HG02642 (cell line): ENCODE measurements around the gene ICAM5.

Experiments
- ATAC-seq: cut with Tn5 transposase; IDR thresholded peaks from one replicate; pipeline ENCODE4 v1.9.1; 2021; ENCODE audit warnings: mild to moderate bottlenecking; ENCODE audit not compliant: unreplicated experiment, poor library complexity

ICAM5 gene

DNA sequence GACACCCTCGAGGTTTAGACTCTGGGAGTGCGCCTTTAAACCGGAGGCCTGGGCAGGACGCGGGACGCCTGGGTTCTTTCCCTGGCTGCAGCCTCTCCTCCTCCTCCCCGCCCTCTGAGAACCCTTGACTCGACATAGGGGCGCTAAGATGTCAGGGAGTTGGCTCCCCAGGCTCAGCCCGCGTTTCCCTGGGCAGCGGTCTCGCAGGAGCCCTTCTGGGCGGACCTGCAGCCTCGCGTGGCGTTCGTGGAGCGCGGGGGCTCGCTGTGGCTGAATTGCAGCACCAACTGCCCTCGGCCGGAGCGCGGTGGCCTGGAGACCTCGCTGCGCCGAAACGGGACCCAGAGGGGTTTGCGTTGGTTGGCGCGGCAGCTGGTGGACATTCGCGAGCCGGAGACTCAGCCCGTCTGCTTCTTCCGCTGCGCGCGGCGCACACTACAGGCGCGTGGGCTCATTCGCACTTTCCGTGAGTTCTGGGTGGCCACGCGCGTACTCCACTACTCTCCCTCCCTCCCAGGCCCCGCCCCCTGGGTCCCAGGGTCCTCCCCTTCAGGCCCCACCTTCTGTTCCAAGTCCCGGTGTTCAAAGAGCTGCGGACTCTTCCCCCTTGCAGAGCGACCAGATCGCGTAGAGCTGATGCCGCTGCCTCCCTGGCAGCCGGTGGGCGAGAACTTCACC, 1.3 kb downstream of the ICAM5 start:
- ATAC-seq = no peak

DNA sequence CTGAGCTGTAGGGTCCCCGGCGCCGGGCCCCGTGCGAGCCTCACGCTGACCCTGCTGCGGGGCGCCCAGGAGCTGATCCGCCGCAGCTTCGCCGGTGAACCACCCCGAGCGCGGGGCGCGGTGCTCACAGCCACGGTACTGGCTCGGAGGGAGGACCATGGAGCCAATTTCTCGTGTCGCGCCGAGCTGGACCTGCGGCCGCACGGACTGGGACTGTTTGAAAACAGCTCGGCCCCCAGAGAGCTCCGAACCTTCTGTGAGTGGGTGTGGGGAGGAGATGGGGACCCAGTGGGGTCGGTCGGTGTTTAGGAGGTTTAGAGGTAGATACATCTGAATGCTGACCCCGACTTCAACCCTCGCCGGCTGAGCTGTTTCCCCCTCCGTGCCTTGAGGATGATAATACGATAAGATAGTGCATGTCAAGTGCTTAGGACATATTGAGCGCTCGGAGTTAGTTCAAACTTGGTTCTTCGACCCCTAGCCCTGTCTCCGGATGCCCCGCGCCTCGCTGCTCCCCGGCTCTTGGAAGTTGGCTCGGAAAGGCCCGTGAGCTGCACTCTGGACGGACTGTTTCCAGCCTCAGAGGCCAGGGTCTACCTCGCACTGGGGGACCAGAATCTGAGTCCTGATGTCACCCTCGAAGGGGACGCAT, 1.9 kb downstream of the ICAM5 start:
- ATAC-seq = no peak

DNA sequence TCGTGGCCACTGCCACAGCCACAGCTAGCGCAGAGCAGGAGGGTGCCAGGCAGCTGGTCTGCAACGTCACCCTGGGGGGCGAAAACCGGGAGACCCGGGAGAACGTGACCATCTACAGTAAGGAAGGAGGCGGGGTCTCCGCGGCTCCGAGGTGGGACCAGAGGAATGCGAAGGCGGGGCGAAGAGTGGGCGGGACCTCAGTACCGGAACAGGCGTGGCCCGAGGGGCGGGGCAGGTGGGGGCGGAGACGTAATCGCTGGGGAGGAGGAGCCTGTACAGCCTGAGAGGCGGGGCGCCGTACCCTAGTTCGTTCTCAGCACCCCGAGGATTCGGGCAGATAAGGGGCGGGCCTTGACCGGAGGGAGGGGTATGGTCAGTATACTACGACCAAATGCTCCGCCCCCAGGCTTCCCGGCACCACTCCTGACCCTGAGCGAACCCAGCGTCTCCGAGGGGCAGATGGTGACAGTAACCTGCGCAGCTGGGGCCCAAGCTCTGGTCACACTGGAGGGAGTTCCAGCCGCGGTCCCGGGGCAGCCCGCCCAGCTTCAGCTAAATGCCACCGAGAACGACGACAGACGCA, 2.5 kb downstream of the ICAM5 start:
- ATAC-seq = peak; percentile 58

DNA sequence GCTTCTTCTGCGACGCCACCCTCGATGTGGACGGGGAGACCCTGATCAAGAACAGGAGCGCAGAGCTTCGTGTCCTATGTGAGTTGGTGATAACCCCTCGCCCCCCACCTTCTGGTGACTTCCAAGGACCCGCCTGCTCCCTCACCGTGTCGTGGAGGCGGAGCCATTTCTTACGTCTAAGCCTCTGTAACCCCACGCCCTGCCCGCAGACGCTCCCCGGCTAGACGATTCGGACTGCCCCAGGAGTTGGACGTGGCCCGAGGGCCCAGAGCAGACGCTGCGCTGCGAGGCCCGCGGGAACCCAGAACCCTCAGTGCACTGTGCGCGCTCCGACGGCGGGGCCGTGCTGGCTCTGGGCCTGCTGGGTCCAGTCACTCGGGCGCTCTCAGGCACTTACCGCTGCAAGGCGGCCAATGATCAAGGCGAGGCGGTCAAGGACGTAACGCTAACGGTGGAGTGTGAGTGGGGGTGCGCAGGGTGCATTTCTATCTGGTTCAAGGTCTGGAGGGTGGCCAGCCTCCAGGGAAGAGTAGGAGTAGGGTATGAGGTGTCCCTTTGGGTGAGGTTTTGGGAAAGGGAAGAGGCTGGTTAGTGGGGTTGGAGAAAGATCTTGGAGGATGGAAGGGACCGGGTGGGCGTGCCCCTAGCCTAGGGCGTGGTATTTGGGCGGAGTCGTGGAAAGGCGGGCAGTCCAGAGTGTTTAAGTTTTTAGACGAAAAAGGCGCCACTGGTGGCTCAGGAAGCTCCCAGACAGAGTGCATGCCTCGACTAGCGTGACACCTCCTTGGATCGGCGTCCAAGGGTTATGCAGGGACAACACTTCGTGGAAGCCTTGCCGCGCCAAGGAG, 3.3 kb downstream of the ICAM5 start:
- ATAC-seq = no peak

DNA sequence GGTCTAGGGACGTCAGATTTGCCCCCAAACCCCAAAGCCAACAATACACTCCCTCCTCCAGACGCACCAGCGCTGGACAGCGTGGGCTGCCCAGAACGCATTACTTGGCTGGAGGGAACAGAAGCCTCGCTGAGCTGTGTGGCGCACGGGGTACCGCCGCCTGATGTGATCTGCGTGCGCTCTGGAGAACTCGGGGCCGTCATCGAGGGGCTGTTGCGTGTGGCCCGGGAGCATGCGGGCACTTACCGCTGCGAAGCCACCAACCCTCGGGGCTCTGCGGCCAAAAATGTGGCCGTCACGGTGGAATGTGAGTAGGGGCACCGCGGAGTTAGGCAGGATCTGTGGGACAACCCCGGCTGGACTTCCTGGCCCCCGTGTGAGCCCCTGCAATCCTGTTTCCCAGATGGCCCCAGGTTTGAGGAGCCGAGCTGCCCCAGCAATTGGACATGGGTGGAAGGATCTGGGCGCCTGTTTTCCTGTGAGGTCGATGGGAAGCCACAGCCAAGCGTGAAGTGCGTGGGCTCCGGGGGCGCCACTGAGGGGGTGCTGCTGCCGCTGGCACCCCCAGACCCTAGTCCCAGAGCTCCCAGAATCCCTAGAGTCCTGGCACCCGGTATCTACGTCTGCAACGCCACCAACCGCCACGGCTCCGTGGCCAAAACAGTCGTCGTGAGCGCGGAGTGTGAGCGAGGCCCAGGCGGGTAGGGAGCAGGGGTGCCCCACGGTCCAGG, 4.0 kb downstream of the ICAM5 start:
- no peak for ATAC-seq

DNA sequence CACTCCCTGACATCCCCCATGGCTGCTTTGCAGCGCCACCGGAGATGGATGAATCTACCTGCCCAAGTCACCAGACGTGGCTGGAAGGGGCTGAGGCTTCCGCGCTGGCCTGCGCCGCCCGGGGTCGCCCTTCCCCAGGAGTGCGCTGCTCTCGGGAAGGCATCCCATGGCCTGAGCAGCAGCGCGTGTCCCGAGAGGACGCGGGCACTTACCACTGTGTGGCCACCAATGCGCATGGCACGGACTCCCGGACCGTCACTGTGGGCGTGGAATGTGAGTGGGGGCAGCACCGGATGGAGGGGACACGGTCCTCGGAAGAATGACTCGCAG, 4.6 kb downstream of the ICAM5 start:
- no peak for ATAC-seq

DNA sequence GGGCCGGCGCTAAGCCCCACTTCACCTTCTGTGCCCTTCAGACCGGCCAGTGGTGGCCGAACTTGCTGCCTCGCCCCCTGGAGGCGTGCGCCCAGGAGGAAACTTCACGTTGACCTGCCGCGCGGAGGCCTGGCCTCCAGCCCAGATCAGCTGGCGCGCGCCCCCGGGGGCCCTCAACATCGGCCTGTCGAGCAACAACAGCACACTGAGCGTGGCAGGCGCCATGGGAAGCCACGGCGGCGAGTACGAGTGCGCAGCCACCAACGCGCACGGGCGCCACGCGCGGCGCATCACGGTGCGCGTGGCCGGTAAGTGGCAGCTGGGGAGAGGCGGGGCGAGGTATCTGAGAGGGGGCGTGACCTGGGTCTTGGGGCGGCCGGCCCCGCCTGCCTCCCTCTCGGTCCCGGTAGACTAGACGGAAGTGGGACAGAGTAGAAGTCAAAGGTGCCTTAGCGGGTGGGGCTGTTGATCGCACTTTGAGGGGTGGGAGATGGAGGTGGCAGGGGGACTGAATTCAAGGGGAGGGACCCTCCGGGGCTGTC, 5.6 kb downstream of the ICAM5 start:
- ATAC-seq = peak; percentile 40

DNA sequence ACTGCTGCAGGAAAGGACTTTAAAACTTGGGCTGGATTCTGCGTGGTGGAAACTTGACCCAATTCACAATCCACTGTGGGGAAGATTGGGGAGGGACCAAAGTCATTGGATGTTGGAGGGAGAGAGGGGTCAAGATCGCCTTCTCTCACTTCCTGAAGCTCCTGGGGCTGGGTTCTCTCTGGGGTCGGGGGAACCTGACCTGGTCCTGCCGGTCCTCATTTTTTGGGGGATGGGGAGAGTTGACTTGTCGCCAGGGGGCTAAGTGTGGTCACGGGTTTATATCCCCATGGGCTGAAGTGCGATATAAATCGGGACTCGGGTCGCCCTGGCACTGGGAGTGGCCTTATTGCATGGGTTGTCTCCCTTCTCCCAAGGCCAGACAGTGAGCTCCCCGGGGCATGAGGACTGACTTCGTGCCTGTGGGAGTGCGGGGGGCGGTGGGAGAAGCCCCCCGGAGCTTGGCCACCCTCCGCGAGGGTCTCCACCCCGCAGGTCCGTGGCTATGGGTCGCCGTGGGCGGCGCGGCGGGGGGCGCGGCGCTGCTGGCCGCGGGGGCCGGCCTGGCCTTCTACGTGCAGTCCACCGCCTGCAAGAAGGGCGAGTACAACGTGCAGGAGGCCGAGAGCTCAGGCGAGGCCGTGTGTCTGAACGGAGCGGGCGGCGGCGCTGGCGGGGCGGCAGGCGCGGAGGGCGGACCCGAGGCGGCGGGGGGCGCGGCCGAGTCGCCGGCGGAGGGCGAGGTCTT, 6.3 kb downstream of the ICAM5 start:
- ATAC-seq = no peak

DNA sequence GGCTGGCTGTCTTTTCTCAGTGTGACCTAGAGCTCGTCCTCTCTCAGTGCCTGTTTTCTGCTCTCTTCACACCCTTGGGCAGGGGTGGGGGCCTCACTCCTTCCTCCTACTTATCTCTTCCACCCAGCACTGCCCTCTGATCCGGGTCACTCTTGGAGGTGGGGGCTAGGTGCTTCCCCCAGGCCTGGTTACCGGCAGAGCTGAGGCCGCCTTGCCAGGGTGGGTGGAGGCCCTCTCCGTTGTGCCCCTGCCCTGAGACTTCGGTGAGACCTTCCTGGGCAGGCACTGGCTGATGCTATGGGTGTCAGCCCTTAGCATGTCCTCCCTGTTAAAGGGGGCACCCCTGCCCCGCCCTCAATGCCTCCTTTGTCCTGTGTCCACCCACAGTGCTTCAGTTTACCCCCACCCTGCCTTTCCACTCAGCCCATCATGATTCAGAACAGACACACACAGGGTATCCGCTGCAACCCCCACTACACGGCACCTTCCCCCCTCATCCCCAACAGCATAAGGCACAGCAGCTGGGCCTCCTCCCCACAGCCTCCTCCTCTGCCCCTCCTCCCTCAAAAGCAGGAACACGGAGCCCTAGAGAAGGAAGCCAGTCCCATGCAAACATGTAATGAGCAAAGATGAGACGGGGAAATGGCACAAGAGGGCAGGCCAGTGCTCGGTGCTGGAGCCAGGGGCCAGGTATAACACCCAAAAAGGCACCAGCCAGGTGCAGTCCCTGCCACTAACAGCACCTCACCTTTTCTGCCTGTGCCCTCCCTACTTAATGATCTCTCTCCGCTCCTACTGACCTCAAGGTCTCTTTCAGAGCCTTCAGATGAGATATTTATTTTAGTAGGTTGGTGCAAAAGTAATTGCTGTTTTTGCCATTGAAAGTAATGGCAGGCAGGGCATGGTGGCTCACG, 10.1 kb downstream of the ICAM5 start:
- no peak for ATAC-seq

DNA sequence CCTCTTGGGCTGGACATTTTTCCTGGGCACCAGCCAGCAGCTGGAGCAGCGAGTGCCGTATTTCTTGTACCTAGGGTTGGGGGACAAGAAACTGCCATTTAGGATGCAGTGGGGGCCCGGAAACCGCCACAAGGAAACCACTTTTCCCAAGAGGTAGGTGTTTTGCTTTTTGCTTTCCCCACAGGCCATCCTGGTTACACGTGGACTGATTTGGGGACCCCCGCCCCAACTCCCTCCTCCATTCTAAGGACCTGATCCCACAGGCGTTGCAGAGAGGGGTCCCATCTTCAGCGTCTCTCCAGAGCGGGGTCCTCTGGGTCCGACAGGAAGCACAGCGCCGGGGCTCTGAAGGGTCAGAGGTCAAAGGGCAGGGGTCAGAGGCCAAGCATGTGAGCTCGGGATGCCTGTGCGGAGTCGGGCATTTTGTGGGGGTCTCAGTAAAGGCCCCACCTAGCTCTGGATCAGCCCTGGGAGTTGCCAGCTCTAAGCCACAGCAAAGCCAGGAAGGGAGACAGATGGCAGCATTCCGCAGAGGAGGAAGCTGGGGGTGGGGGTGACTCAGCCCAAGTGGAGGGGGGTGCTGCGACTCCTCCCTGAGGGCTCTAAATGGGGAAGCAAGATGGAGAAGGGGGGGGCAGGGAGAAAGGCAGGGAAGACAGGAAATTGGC, 15.5 kb downstream of the ICAM5 start:
- no peak for ATAC-seq

DNA sequence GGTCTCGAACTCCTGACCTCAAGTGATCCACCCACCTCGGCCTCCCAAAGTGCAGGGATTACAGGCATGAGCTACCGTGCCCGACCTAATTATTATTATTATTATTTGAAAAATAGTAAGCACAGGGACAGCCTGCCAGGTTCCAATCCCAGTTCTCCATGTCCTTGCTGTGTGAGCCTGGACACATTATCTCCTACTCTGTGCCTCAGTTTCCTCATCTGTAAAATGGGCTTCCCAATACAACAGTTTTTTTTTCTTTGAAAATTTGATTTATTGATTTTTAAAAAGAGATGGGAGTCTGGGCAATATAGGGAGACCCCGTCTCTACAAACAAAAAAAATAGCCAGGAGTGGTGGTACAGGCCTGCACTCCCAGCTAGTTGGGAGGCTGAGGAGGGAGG, 16.6 kb downstream of the ICAM5 start:
- ATAC-seq = no peak

DNA sequence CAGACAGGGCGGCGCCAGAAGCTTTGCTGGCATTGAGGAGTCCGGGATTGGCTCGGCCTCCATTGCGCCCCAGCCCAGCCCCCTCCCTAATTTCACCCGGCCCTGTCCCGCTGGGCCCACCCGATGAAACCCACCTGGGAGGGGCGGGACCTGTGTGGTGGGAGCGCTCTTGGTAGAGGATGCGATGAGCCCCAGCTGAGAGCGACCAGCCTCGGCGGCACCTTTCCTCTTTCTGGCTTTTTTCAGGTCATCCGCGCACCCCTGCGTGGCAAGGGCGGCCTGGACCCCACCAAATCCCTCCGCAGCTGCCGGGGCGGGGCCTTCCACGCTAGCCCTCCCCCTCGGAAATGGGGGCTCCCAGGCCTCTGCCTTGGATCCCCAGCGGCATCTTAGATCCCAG, 19.7 kb downstream of the ICAM5 start, which contains the start of gene ZGLP1:
Gene ZGLP1, minus strand, starts transcription at position 393 of the 400 bp plus-strand sequence.
- ATAC-seq = no peak

DNA sequence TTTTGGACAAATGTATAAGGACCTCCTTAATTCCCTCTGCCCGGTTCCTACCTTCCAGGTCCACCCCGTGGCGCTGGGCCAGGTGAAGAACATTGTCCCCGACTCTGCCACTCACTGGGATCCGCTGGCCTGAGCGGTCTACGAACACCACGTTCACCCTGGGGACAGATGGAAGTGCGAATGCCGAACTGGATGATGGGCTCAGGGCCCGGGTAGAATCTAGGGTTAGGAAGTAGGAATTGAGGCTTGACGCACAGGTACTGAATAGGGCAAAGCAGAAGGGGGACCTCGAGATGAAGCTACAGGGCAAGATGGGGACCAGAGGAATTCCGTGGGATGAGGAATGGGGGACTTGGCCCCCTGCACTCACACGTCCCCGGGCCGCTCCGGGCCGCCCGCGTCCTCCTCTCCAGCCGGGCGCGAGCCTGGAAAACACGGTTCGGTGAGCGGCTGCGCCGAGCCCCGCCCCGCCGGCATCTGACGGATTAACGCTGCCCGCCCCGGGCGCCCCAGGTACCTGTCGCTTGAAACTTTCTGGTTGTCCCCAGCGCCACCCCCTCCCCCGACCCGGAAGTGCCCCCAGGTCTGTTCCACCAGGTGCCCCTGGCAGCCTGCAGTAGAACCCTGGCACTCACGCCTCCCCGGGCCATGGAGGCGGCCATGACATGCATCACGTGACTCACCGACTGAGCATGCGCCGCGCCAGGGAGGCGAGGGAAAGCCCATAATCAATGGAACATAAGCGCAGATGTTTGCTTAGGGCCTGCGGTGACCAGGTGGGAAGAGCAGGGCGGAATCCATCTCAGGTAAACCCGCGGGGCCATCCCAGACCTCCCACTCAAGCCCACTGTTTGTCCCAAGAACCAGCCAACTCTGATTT, 25.8 kb downstream of the ICAM5 start, which contains the start of gene FDX2:
Gene FDX2, minus strand, starts transcription at position 681 of the 880 bp plus-strand sequence. Its CDS starts 19 bp downstream, at position 662.
- ATAC-seq = no peak

DNA sequence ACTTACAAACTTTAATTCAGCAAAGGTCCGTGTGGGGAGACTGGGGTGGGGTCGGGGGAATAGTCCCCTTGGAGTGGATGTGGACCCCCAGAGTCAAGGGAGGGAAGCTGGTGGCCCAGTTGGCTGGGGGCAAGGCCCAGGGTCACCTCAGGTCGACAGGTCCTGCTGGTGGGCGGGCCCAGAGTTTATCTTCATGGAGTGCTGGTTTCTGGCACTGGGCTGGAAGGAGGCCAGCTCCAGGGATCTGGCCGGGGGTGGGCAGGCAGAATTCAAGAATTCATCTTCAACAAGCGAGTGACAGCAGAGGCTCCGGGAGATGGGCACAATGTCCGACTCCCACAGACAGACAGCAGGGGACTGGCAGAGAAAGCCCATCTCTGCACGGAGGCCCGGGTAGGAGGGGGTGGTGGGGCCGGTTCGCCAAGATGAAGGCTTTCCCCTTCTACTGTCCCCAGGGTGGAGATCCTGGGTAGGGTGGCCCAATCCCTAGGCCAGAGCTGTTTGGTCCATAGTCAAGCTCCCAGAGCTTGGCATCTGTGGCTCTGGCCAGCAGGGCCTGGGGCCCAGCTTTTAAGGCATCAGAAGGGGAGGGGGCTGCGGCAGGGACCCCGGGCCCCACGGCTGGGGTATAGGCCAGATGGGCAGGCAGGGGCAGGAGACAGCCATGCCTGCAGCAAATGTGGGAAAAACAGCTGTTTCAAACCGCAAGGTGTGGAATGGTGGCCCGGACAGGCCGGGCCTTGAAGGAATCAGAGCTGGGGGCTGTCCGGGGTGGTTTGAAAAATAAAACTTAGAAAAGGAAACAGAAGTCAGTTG, 26.7 kb downstream of the ICAM5 start:
- no peak for ATAC-seq

DNA sequence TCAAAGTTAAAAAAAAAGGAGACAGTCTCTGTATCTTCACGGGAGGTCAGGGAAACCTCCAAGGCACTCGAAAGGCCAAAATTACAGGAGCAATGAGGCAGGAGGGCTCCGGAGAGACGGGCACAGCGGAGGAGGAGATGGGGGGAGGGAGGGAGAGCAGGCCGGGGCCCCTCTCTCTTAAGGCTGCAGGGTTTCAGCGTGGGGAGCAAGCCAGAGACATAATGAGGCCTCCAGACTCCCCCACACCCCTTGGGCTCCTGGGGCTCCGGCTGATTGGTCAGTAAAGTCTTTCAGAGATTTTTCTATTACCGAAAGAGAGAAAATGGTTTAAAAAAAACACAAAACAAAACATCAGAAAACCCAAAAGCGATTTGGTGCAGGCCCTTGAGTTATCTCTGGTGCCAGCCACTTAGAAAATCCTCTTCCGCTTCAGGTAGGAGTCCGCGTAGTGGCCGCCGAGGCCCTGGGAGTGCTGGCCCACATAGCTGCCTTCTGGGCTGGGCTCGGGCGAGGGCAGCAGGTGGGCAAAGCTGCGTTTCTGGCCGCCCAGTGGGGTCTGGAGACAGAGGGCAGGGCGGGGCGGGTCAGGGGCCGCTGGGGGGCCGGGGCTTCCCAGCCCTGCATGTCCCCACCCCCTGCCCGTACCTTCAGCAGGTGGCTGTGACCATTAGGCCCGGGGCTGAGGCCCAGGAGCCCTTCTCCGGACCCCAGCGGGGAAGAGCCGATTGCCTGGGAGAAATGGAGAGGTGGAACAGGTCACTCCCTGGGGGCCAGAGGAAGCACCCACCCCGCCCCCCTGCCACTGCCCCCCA, 27.5 kb downstream of the ICAM5 start:
- ATAC-seq = no peak
